Stimulated activated CD4-positive, alpha-beta T cell treated with anti-CD3 and anti-CD28 coated beads, Interleukin-1b, Interleukin-23, amount 100 ng/mL, for 24 hours (primary cell): ENCODE measurements around the gene PTPRU.
A peak's percentile ranks its signal among the peaks of the same experiment; 100 is the strongest.
"Not testable (repeated sequence)": the region's sequence is repeated elsewhere in the genome, so short reads cannot be mapped to it uniquely, and the experiment has no call there.

ENCODE experiments used
- DNase-seq, 4 experiments: peaks; one replicate each; pipeline ENCODE4 v3.0.0-alpha.2; 2020; ENCODE audit warnings: low read depth in 4 of 4, low spot score in 1 of 4

Gene PTPRU

GRCh38 chr1:29221296-29221695 lies 15.0 kb upstream of the PTPRU start:
- no peak for DNase-seq

- DNase-seq, result not testable (repeated sequence)
Observed at GRCh38 chr1:29222260-29222659, 14.1 kb upstream of the PTPRU start.

GRCh38 chr1:29222686-29223085 lies 13.6 kb upstream of the PTPRU start:
- DNase-seq, result no peak

DNA sequence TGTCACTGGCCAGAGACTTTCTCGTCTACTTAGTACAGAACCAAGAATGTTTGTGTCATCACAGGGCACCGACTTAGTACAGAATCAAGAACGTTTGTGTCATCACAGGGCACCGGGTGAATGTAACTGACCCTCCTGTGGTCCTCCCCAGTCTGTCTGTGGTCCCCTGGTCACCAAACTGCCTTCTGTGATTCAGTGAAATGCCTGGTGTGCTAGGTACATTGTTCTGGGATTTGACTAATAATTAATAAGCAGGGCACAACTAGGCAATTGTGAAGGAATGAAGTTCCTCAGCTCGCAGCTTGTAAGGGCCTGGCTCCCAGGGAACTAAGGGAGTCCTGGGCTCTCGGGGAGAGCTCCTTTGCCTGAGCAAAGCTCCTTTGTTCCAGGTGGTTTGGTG lies 12.8 kb upstream of the PTPRU start:
- no peak for DNase-seq

DNA sequence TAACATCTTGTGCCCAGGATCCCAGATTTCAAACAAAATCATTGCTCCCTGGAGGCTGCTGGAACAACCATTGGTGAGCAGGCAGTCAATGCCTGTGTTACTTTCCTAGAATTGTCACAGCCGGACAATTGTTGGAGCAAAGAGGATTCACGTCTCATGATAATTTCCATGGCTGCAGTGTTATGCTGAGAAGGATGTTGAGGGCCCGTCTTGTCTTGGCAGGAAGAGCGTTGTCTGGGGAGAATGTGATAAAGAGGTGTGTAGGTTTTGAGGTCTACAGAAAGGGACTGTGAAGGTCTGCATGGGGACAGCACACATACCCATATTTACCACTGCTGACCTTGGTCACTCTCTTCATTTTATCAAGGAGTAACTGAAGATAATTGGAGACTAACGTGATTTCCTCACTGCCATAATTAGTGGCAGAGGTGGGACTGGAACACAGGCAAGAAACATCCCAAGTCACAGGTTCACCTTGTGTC lies 11.9 kb upstream of the PTPRU start:
- no peak for DNase-seq

DNA sequence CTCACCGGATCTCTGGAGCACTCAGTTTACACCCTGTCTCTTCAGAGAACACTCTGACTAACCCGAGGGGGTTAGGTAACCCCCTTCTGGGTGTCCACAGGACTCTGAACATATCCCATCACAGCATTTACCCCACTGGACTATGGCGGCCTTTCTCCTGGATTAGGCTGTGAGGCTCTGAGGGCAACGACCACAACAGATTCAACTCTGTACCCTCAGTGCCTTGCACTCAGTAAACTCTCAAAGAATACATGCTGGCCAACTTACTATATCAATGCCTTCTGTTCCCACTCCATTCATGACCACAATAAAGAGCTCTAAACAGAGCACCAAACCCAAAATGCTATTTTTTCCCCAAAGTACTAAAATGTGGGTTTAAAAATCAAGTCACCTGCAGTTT lies 11.0 kb upstream of the PTPRU start:
- DNase-seq, result no peak

GRCh38 chr1:29227511-29227910 lies 8.8 kb upstream of the PTPRU start:
- DNase-seq, result no peak

- DNase-seq, result no peak
Observed at GRCh38 chr1:29230204-29230552, 6.1 kb upstream of the PTPRU start.

- DNase-seq, result peak; percentile 91 to 94 (median 93)
Observed at GRCh38 chr1:29230553-29231378, 5.6 kb upstream of the PTPRU start, which contains the start of gene MECR. MECR (minus strand) TSS chr1:29230934; CDS start chr1:29230906, 28 bp downstream.

DNA sequence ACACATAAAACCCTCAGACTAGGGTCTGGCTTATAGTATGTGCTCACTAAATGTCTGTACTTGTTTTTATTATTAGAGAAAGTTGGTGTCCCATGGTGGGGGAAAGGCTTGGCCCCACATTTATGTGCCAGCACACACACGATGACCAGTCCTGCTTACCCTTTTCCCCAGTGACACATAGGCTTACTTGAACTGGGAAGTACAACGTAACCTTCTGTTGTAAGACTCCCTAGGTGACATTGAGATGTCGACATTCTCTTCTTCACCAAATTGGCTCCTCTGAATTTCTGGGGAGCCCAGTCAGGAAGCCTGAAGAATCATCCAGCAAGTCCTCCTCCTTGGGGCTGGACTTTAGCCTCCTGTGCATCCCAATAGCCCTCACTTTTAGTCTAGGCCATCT lies 3.9 kb upstream of the PTPRU start:
- no peak for DNase-seq

DNA sequence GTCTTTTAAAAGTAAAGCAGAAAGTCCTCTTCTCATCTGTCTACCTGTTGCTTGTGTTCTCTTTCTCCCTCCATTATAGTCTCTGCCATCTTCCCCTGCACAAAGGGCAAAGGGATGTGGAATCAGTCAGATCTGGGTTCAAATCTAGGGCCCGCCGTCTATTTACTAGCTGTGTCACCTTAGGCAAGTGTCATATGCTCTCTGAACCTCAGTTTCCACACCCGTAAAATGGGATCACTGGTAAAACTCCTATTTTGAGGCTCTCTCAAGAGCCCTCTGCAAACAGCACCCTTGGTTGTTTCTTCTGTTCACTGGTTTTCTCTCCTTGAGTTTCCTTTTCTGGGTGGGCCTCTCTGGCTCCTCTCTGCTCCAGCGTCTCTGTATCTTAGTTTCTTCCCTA lies 2.6 kb upstream of the PTPRU start:
- DNase-seq, result no peak

DNA sequence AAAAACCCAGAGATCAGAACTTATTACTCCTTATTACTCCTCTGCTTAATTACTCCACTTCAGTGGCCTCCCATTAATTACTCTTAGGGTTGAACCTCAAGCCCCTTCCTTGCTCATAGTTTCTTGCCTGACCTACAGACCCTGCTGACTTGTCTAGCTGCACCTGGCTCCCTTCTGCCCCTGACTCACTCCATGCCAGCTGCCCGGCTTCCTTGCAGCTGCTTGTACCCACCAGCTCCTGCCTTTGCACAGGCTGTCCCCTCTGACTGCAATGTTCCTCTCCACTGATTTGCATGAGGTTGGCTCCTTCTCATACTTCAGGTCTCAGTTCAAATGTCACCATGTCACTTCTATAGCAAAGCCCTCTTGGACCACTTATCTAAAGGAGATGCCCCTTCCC lies 1.9 kb upstream of the PTPRU start:
- DNase-seq, result no peak

DNA sequence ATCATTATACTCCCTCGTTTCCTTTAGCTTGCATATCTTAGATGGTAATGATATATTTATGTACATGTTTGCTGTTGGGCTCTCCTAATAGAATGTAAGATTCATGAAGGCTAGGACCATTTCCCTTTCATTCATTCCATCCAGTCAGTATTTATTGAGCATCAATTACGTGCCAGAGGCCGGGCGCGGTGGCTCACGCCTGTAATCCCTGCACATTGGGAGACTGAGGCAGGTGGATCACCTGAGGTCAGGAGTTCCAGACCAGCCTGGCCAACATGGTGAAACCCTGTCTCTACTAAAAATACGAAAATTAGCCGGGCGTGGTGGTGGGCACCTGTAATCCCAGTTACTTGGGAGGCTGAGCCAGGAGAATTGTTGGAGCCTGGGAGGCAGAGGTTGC lies 1.4 kb upstream of the PTPRU start:
- not testable (repeated sequence) for DNase-seq

DNA sequence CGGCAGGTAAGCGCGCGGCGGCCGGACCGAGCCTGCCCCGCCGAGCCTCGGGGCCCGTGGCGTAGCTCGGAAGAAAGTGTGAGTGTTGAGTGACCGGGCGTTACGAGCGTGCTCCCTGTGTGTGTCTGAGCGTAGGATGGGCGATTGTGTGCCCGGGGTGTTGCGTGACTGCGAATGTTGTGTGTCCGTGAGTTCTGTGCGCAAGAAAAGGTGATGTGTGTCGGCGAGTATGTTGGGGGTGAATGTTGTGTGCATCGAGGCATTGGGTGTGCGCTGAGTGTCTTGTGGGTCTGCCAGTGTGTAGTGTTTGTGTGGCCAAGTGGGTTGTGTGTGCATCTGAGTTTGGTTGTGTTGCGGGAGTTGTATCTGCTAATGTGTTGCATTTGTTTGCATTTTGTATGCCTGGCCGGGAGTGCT lies 398 bp downstream of the PTPRU start:
- no peak for DNase-seq

GRCh38 chr1:29237129-29237821 lies 953 bp downstream of the PTPRU start:
- no peak for DNase-seq

GRCh38 chr1:29237852-29238619 lies 1.7 kb downstream of the PTPRU start:
- DNase-seq, result no peak

DNA sequence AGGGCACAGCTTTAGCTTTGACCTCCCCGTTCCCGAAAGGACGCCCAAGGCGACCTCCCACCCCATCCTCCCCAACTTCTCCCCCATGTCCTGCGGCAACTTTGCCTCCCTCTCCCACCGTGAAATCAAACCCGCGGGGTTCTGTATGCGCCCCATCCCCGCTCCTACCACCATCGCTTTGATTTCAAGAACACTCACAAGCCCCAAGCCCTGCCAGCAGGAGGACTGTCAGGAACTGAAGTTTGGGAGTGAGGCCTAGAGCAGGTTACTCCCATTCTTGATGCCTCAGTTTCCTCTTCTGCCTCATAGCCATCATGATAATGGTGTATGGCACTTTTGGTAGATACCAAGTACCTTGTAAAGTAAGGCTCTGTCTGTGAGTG lies 2.3 kb downstream of the PTPRU start:
- DNase-seq, result no peak

DNA sequence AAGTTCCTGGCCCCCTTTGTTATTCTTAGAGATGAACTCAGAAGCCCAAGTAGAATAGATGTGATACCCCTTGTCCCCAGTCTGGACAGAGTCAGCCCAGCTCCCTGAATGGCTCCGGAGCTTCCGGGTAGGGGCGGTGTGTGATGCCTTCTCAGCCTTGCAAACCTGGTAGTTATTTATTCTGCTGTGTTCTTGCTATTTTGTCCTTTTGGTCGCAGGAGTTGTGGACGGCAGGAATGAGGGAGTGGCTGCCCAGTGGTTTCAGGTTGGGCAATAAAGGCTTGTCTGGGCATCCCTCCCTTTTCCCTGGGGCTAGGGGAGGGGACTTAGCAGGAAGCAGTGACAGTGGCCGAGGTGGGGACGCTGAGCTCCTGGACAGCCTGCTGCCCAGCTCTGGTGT lies 2.8 kb downstream of the PTPRU start:
- no peak for DNase-seq

- no peak for DNase-seq
Observed at GRCh38 chr1:29240400-29240837, 4.1 kb downstream of the PTPRU start.

DNA sequence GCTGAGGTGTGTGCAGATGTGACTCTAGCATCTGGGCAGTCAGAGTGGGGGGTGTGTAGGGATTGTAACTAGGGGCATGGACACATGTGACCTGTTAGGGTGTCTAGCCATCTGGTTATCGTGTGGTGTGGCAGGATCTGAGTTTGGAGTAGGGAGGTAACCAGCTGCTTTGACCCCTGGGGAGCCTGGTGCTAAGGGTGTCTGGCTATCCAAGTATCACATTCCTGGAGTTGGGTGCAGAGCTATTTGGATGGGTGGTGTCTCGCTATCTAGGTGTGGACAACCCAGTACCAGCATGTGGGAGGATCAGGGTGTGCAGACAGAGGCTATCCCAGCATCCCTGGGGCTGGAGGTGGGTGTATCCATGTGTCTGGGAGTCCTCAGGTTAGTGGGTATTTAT lies 4.7 kb downstream of the PTPRU start:
- DNase-seq, result no peak

DNA sequence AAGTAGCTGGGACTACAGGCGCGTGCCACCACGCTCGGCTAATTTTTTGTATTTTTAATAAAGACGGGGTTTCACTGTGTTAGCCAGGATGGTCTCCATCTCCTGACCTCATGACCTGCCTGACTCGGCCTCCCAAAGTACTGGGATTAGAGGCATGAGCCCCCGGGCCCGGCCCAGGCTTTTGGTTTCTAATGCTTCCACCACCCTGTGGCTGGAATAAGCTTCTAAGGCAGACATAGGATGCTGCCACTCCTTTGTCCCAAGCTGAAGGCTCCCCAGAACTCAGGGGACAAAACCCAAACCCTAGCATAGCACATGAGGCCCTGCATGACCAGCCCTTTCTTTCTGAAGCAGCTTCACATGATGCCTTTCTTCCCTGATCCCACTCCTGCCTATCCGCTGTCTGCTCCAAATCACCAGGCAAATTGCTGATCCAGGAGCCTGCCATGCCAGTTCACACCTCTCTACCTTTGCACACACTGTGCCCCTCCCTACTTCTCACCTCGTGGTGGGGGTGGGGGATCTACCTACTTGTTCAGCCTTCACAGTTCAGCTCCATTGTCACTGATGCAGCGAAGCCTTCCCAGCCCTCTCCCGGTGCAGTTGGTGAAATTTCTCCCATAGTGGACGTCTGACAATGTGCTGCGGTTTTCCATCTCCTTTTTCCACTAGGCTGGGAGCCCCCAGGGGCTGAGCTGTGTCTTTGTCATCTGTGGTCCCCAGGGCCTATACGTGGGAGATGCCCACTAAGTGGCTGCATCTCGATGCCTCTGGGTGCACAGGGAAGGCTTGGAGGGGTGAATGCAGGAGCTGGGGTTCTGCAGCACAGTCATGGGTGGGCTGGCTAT lies 6.9 kb downstream of the PTPRU start:
- DNase-seq, result no peak
